GM12864 (cell line): ENCODE data around the gene NFKBIA.

Experiments
- DNase-seq: peaks from one replicate; pipeline ENCODE4 v3.0.0-alpha.2; 2011; ENCODE audit warnings: low read depth
- H3K4me3 ChIP-seq: 2 replicates; pipeline ENCODE4 v1.5.1; 2011; ENCODE audit warnings: mild to moderate bottlenecking, low read depth, low read length, control low read depth
- TF ChIP-seq, protein P1 (sequence below): IDR thresholded peaks from 2 replicates; pipeline ENCODE4 v1.5.1; 2011; ENCODE audit warnings: low read depth, mild to moderate bottlenecking, moderate library complexity, low read length, control low read depth, inconsistent platforms; ENCODE audit errors: missing control alignments

Gene NFKBIA

DNA sequence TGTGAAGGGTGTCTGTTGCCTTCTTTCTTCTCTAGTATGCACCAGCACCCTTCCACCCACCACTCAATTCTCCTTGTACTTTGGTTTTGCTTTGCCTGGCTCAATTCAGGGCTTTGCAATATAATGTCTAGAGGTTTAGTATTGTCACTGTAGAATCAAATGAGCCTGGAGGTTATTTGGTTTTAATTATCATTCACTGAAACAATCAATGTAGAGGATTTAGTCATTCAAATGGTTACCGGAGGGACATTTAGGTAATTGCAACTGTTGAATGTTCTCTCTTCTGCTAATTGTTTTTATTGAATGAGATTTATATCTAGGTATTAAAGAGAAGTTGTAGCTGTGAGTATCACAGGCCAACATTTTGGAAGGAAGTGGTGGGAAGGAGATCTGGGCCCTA, 29.3 kb upstream of the NFKBIA start:
- TF ChIP-seq, protein P1, sequence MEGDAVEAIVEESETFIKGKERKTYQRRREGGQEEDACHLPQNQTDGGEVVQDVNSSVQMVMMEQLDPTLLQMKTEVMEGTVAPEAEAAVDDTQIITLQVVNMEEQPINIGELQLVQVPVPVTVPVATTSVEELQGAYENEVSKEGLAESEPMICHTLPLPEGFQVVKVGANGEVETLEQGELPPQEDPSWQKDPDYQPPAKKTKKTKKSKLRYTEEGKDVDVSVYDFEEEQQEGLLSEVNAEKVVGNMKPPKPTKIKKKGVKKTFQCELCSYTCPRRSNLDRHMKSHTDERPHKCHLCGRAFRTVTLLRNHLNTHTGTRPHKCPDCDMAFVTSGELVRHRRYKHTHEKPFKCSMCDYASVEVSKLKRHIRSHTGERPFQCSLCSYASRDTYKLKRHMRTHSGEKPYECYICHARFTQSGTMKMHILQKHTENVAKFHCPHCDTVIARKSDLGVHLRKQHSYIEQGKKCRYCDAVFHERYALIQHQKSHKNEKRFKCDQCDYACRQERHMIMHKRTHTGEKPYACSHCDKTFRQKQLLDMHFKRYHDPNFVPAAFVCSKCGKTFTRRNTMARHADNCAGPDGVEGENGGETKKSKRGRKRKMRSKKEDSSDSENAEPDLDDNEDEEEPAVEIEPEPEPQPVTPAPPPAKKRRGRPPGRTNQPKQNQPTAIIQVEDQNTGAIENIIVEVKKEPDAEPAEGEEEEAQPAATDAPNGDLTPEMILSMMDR: no peak
- H3K4me3 ChIP-seq: no peak overlapping the region
- DNase-seq: no peak

DNA sequence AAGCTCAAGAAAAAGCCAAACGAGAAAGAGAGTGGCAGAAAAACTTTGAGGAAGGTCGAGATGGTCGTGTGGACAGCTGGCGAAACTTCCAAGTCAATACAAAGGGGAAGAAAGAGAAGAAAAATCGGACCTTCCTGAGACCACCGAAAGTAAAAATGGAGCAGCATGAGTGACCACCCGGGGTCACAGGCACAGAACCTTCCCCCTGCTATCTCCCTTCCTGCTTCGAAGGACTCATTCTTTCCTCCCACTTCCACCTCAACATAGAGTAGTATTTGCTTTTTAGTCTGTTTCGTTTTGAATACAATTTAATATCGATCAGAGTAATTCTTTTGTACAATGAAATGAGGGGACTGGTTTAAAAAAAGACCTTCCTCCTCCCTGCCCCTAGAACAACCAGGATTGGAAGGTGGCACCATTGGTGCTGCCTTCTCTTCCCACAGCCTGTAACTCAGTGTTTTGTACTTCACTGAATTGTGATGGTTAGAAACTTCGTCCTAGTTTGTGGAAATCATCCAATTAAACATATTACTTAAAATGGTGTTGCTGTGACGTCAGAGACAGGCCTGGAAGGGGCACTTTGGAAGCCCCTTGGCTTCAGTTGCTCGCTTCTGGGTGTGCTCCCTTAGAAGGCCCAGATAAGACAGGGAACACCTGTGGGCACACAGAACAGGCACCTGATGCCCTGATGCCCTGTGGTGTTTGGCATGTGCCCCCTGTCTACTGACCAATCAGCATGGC, 26.1 kb upstream of the NFKBIA start:
- no peak overlapping the region for H3K4me3 ChIP-seq
- TF ChIP-seq, protein P1: no peak
- DNase-seq: no peak

DNA sequence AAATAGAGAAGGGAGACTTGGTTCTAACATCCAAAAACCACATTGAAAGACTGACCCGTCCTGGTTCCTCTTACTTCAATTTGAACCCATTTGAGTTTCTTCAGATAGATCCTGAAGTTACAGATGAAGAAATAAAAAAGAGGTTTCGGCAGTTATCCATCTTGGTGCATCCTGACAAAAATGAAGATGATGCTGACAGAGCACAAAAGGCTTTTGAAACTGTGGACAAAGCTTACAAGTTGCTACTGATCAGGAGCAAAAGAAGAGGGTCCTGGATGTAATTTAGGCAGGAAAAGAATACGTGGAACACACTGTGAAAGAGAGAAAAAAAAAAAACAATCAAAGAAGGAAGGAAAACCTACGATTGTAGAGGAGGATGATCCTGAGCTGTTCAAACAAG, 25.4 kb upstream of the NFKBIA start:
- DNase-seq: no peak
- TF ChIP-seq, protein P1: no peak
- no peak overlapping the region for H3K4me3 ChIP-seq

DNA sequence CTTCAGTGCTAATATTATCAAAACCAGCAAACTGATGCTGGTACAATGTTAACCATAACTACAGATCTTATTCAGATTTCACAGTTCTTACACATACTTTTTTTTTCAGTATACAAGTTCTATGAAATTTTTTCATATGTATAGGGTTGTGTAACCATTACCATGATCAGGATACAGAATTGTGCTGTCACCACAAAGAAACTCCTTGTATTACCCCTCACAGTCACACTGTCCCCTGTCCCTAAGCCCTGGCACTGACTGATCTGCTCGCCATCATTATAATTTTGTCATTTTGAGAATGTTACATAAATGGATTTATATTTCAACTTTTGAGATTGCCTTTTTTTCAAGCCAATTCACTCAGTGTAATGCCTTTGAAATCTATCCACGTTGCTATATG, 21.3 kb upstream of the NFKBIA start:
- no peak overlapping the region for H3K4me3 ChIP-seq
- no peak for DNase-seq
- TF ChIP-seq, protein P1: no peak

DNA sequence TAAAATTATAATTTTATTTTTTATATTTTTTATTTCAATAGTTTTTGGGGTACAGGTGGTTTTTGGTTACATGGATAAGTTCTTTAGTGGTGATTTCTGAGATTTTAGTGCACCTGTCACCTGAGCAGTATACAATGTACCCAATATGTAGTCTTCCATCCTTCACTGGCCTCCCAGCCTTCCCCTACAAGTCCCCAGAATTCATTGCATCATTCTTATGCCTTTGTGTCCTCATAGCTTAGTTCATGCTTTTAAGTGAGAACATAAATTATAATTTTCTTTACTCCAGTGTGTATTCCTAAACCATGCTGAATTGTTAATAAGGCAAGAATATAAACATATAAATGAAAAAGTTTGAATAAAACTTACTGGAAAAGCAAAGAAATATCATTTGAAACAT, 19.1 kb upstream of the NFKBIA start:
- H3K4me3 ChIP-seq: no peak overlapping the region
- TF ChIP-seq, protein P1: no peak
- DNase-seq: no peak

DNA sequence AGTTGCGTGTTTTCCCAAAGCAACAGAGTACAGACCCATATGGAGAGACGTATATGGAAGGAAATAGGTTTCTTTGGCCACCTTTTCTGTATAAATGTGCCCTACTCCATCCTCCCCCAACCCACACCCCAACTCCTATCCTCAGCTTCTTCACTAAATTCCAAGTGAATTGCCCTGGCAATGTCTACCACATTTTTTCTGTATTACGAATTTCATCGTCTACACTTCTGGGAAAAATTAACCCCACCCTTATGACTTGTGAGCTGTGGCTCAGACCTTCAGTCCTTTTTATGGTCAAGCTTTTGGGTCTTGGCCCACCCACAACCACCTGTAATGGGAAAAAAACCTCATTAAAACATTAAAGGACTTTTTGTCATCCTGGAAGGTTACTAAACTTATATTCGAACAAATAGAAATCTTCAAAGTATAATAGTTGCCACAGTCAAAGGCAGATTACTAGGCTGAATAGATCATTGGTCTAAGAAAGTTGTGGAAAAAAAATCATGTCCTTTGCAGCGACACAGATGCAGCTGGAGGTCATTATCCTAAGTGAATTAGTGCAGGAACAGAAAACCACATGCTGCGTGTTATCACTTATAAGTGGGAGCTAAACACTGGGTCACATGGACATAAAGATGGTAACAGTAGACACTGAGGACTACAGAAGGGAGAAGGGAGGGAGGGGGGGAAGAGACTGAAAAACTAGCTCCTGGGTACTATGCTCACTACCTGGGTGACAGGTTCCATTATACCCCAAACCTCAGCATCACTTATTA, 15.7 kb upstream of the NFKBIA start:
- TF ChIP-seq, protein P1: no peak
- no peak for DNase-seq
- no peak overlapping the region for H3K4me3 ChIP-seq

DNA sequence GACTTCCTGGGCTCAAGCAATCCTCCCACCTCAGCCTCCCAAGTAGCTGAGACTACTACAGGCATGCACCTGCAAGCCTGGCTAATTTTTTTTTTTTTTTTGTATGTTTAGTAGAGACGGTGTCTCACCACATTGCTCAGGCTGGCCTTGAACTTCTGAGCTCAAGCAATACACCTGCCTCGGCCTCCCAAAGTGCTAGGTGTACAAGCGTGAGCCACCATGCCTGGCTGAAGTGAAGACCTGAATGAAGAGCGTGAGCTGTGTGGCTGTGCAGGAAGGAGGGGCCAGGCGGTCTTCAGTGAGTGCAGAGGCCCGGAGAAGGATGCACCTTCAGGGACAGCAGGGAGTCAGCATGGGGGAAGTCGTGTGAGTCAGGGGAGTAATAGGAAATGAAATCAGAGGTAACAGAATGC, 14.9 kb upstream of the NFKBIA start:
- TF ChIP-seq, protein P1: no peak
- H3K4me3 ChIP-seq: no peak overlapping the region
- DNase-seq: no peak
